OCI-LY7 (cell line): ENCODE results near the gene PALD1. TPM values are rescaled to one million over a fixed set of nuclear protein-coding genes. Genes with fewer than 3 reads are reported as not detected.

Experiments
- BruUV-seq: library from RNA; stranded (reverse); fragments of 400-500 nt; replicated peaks from 2 replicates; lab custom pipeline; 2021; lab: Mats Ljungman, UMichigan
- CTCF ChIA-PET: fragments of 300-600 bp; sonication (Branson Sonifier 250); formaldehyde crosslinking; loops from one replicate; lab custom pipeline; 2022; ENCODE audit warnings: antibody characterized with exemption; ENCODE audit not compliant: unreplicated experiment; lab: Charles Lee
- POLR2A ChIA-PET: fragments of 300-600 bp; sonication (Branson Sonifier 250); formaldehyde crosslinking; loops from one replicate; lab custom pipeline; 2022; ENCODE audit warnings: antibody characterized with exemption; lab: Charles Lee
- DNase-seq: peaks from one replicate; pipeline ENCODE4 v3.0.0-alpha.2; 2015; ENCODE audit warnings: low spot score
- H2AFZ ChIP-seq: fragments of 200-600 bp; sonication (generic), shearing (Covaris generic); 2 replicates; pipeline ENCODE4 v1.6.1; 2014; ENCODE audit warnings: mild to moderate bottlenecking, antibody characterized with exemption, low read length, moderate library complexity
- H3K27ac ChIP-seq: fragments of 200-600 bp; sonication (generic); 2 replicates; pipeline ENCODE4 v1.5.1; 2014; ENCODE audit warnings: mixed run types, low read depth, mild to moderate bottlenecking, moderate library complexity, low read length, inconsistent platforms; ENCODE audit not compliant: poor library complexity, severe bottlenecking
- H3K36me3 ChIP-seq: fragments of 200-600 bp; sonication (generic); 2 replicates; pipeline ENCODE4 v1.6.1; 2014; ENCODE audit warnings: mild to moderate bottlenecking, antibody characterized with exemption, low read length, moderate library complexity, mixed read lengths; ENCODE audit not compliant: insufficient read depth
- H3K4me1 ChIP-seq: fragments of 200-600 bp; sonication (generic); 2 replicates; pipeline ENCODE4 v1.5.1; 2014; ENCODE audit warnings: mild to moderate bottlenecking, low read length; ENCODE audit not compliant: insufficient read depth, poor library complexity, severe bottlenecking
- H3K4me2 ChIP-seq: fragments of 200-600 bp; sonication (generic); 2 replicates; pipeline ENCODE4 v1.6.1; 2014; ENCODE audit warnings: mild to moderate bottlenecking, low read length
- H3K4me3 ChIP-seq: fragments of 200-600 bp; sonication (generic); 2 replicates; pipeline ENCODE4 v1.5.1; 2014; ENCODE audit warnings: mild to moderate bottlenecking, low read depth, low read length; ENCODE audit not compliant: poor library complexity, severe bottlenecking
- H3K79me2 ChIP-seq: fragments of 200-600 bp; sonication (generic); 2 replicates; pipeline ENCODE4 v1.6.1; 2016; ENCODE audit warnings: low read depth, mild to moderate bottlenecking, low read length, moderate library complexity, mixed read lengths; ENCODE audit not compliant: insufficient read depth
- H3K9me2 ChIP-seq: fragments of 200-600 bp; sonication (generic); 2 replicates; pipeline ENCODE4 v1.6.1; 2016; ENCODE audit warnings: mild to moderate bottlenecking, low read length, mixed read lengths; ENCODE audit not compliant: insufficient read depth
- H3K9me3 ChIP-seq: fragments of 200-600 bp; sonication (generic); 2 replicates; pipeline ENCODE4 v1.6.1; 2014; ENCODE audit warnings: mild to moderate bottlenecking, mixed run types, low read length, mixed read lengths
- H4K20me1 ChIP-seq: fragments of 200-600 bp; sonication (generic); 2 replicates; pipeline ENCODE4 v1.6.1; 2014; ENCODE audit warnings: mild to moderate bottlenecking, antibody characterized with exemption, low read length, moderate library complexity, mixed read lengths; ENCODE audit not compliant: insufficient read depth
- EZH2phosphoT487 ChIP-seq: fragments of 200-600 bp; sonication (generic); IDR thresholded peaks from 2 replicates; pipeline ENCODE4 v1.6.1; 2018; ENCODE audit warnings: low read depth, borderline replicate concordance, mild to moderate bottlenecking, mixed run types, antibody characterized with exemption, low read length, moderate library complexity, mixed read lengths
- intact Hi-C: fragments of 100-400 bp; cut with micrococcal nuclease; formaldehyde crosslinking; loops from one replicate; pipeline ENCODE4 v1.10.0; 2022; ENCODE audit not compliant: unreplicated experiment
- total RNA-seq, 2 experiments: library from RNA; depleted of rRNA in 1 of 2; stranded (reverse); fragments of >200 nt in 1 of 2; shearing (Covaris generic) in 1 of 2; gene quantifications; 2 replicates each; pipeline ENCODE4 v1.2.3, GENCODE V29; 2014 to 2022
- TF ChIP-seq, protein P1 (sequence below): fragments of 200-600 bp; sonication (generic); conservative IDR thresholded peaks from 2 replicates; pipeline ENCODE4 v1.5.1; 2014; ENCODE audit warnings: mild to moderate bottlenecking, antibody characterized with exemption, low read length, moderate library complexity, mixed read lengths

The PALD1 gene
- total RNA-seq, 2 experiments from 2014 or later = 52.7 to 66.7 TPM

DNA sequence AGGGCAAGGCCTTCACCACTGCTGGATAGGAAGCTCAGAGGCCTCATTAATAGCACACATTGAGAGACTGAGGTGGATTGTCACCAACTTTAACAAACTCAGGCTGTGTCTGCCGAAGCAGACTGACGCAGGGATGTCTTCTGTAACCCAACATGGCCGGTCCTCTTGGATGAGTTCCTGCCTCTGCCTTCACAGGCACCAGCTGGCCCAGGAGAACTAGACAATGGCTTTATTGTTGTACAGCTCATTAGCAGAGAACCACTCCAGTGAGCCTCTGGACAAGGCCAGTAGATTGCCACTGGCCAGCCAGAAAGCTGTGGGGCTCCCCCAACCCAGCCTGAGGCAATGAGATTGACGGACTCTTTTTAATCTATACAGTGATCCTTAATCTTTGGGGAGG, 46.5 kb upstream of the PALD1 start:
- Histone ChIP-seq H3K4me1 (no peaks in the 10 kb centered on the region), H3K4me3 (no peak overlapping the region), H2AFZ (no peak overlapping the region), H3K9me2 (no peaks in the 10 kb centered on the region), H3K4me2 (no peak overlapping the region), H4K20me1 (no peaks in the 10 kb centered on the region), H3K9me3 (no peaks in the 10 kb centered on the region), H3K79me2 (no peaks in the 10 kb centered on the region), H3K27ac (no peak overlapping the region), H3K36me3 (peaks cover 27% of the 10 kb centered on the region)
- no TSS peak for BruUV-seq
- DNase-seq = no peak
- ChIA-PET POLR2A (interaction anchor here (0.6 to 1.2 kb wide), 2 partner anchors 36 to 77 kb away, joined by 3 read pairs; no protein-coding TSS in a partner anchor), CTCF (no interaction called here)
- intact Hi-C loops = no loop called here
- no peak for TF ChIP-seq EZH2phosphoT487
- TF ChIP-seq, protein P1, sequence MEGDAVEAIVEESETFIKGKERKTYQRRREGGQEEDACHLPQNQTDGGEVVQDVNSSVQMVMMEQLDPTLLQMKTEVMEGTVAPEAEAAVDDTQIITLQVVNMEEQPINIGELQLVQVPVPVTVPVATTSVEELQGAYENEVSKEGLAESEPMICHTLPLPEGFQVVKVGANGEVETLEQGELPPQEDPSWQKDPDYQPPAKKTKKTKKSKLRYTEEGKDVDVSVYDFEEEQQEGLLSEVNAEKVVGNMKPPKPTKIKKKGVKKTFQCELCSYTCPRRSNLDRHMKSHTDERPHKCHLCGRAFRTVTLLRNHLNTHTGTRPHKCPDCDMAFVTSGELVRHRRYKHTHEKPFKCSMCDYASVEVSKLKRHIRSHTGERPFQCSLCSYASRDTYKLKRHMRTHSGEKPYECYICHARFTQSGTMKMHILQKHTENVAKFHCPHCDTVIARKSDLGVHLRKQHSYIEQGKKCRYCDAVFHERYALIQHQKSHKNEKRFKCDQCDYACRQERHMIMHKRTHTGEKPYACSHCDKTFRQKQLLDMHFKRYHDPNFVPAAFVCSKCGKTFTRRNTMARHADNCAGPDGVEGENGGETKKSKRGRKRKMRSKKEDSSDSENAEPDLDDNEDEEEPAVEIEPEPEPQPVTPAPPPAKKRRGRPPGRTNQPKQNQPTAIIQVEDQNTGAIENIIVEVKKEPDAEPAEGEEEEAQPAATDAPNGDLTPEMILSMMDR = no peak

DNA sequence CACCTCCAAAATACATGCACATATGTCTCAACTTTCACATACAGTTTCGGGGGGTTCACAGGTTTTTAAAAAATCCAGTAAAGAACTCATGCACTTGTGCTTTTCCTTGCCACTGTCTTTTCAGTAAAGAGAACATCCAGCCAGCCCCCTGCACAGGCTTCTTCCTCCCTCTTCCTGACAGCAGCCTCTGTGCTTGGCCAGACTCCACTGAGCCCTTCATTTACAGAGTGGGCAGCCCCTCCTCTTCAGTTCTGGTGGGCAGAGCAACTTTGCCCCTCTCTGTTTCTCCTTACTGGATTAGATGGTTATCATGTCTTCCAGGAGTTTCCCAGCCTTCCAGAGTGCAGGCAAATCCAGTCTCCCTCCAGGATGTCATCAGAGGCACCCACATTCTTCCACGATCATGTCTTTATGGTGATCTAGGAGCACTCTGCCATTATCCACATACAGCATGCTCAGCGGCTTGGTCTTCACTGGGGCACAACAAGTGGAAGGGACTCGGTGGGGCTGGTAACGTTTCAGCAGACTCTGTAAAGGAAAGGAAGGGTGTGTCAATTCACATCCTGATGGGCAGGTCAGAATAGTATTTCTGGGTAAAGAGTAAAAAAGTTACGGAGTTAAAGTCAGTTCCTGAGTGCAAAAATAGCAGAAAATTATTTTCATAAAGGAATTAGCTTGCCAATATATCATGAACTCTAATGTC, 45.9 kb upstream of the PALD1 start:
- Histone ChIP-seq H3K36me3 (peaks cover 21% of the 10 kb centered on the region), H3K4me3 (no peak overlapping the region), H3K4me1 (no peaks in the 10 kb centered on the region), H3K79me2 (no peaks in the 10 kb centered on the region), H3K9me3 (no peaks in the 10 kb centered on the region), H3K27ac (no peak overlapping the region), H3K9me2 (no peaks in the 10 kb centered on the region), H4K20me1 (no peaks in the 10 kb centered on the region), H2AFZ (no peak overlapping the region), H3K4me2 (no peak overlapping the region)
- TF ChIP-seq EZH2phosphoT487 = no peak
- POLR2A ChIA-PET = interaction anchor here (1.1 kb wide), 1 partner anchor 27 kb away, joined by 3 read pairs; no protein-coding TSS in a partner anchor
- CTCF ChIA-PET = no interaction called here
- no TSS peak for BruUV-seq
- no peak for DNase-seq
- intact Hi-C loops = no loop called here

DNA sequence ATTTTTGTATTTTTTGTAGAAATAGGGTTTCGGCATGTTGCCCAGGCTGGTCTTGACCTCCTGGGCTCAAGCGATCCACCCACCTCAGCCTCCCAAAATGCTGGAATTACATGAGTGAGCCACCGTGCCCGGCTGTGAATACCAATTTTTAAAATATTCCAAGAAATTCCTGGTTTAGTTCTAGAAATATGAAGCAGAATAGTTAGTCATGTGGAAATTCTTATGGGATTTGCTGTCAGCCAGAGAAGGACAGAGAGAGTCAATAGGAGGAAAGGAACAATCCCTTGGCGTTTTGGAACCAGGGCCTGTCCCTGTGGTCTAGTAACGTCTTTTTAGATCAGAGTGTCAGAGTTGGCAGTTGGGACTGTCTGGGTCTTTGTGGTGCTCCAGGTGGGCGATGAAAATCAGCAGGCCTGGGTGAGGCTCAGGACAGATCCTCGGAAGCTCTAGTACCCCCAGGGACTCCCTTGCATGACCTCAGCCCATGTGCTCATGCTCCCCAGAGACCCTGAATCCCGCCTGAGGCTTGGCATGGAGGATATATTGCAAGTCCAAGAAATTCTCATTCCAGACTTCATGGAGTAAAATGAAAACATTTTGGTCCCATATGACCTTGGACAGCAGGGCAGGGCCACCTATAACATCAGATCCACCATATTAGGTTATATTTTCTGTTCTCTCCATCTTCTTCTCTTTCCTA, 44.8 kb upstream of the PALD1 start:
- no peak overlapping the region for H3K27ac ChIP-seq
- no peak for TF ChIP-seq EZH2phosphoT487
- TF ChIP-seq, protein P1 = no peak
- H3K9me2 ChIP-seq = no peaks in the 10 kb centered on the region
- H3K4me1 ChIP-seq = no peaks in the 10 kb centered on the region
- peaks cover 16% of the 10 kb centered on the region for H3K36me3 ChIP-seq
- H3K4me2 ChIP-seq = no peak overlapping the region
- H3K9me3 ChIP-seq = no peaks in the 10 kb centered on the region
- no peaks in the 10 kb centered on the region for H4K20me1 ChIP-seq
- CTCF ChIA-PET = no interaction called here
- POLR2A ChIA-PET = interaction anchor here (0.8 to 1.1 kb wide), 2 partner anchors 21 to 28 kb away, joined by 3 read pairs; no protein-coding TSS in a partner anchor
- H3K4me3 ChIP-seq = no peak overlapping the region
- BruUV-seq = no TSS peak
- DNase-seq = no peak
- intact Hi-C loops = no loop called here
- no peak overlapping the region for H2AFZ ChIP-seq
- H3K79me2 ChIP-seq = no peaks in the 10 kb centered on the region
